RWPE2 (cell line): ENCODE results near the gene HDAC1.

Experiments used
- ATAC-seq: fragments of 200-7000 bp; cut with Tn5 transposase; 3 replicates; pipeline ENCODE4 v1.9.1; 2021; ENCODE audit warnings: low read depth
- DNase-seq: peaks from one replicate; pipeline ENCODE4 v3.0.0-alpha.2; 2020; ENCODE audit warnings: low spot score
- H3K27ac ChIP-seq: fragments of 450-650 bp; 2 replicates; pipeline ENCODE4 v1.5.1; 2017; ENCODE audit warnings: mild to moderate bottlenecking; ENCODE audit not compliant: poor library complexity, severe bottlenecking
- H3K27me3 ChIP-seq: fragments of 250-450 bp; sonication (Bioruptor Pico); 2 replicates; pipeline ENCODE4 v1.5.1; 2021; ENCODE audit warnings: mild to moderate bottlenecking, moderate library complexity; ENCODE audit not compliant: insufficient read depth, poor library complexity, severe bottlenecking
- H3K36me3 ChIP-seq: fragments of 250-450 bp; sonication (Bioruptor Pico); 2 replicates; pipeline ENCODE4 v1.5.1; 2020; ENCODE audit warnings: low read depth, mild to moderate bottlenecking, moderate library complexity
- H3K4me1 ChIP-seq: fragments of 250-450 bp; sonication (Bioruptor Pico); 2 replicates; pipeline ENCODE4 v1.5.1; 2021; ENCODE audit warnings: mild to moderate bottlenecking, moderate library complexity; ENCODE audit not compliant: insufficient read depth, poor library complexity, severe bottlenecking
- H3K4me3 ChIP-seq: fragments of 250-450 bp; sonication (Bioruptor Pico); 2 replicates; pipeline ENCODE4 v1.5.1; 2021; ENCODE audit warnings: mild to moderate bottlenecking, moderate library complexity; ENCODE audit not compliant: severe bottlenecking
- H3K9me3 ChIP-seq: fragments of 250-450 bp; sonication (Bioruptor Pico); 2 replicates; pipeline ENCODE4 v1.5.1; 2021; ENCODE audit warnings: mild to moderate bottlenecking, moderate library complexity; ENCODE audit not compliant: severe bottlenecking
- CTCF ChIP-seq: fragments of 450-650 bp; IDR thresholded peaks from one replicate; pipeline ENCODE4 v1.5.1; 2017; ENCODE audit warnings: mild to moderate bottlenecking, moderate library complexity; ENCODE audit not compliant: poor library complexity, severe bottlenecking

Gene HDAC1

GRCh38 chr1:32361308-32361673, 69.4 kb downstream of the HDAC1 start:
- DNase-seq, result no peak

GRCh38 chr1:32361674-32362473, 70.0 kb downstream of the HDAC1 start:
- Histone ChIP-seq H3K4me1 (no peaks in the 10 kb centered on the region), H3K4me3 (peak overlapping the region; percentile 33), H3K9me3 (no peaks in the 10 kb centered on the region), H3K36me3 (0 out of 2 replicates have a peak, but pooled peaks cover under 1% of the 10 kb centered on the region), H3K27me3 (no peaks in the 10 kb centered on the region), H3K27ac (no peak overlapping the region)
- peak; percentile 46 for TF ChIP-seq CTCF
- ATAC-seq, result peak; percentile 60
- no peak for DNase-seq

More at GRCh38 chr1:32361308-32361673, 69.4 kb downstream of the HDAC1 start:
- no peaks in the 10 kb centered on the region for H3K4me1 ChIP-seq
- no peak overlapping the region for H3K27ac ChIP-seq
- H3K27me3 ChIP-seq, result no peaks in the 10 kb centered on the region
- no peak for TF ChIP-seq CTCF
- no peak for ATAC-seq
- no peaks in the 10 kb centered on the region for H3K9me3 ChIP-seq
- H3K36me3 ChIP-seq, result no peaks in the 10 kb centered on the region
- H3K4me3 ChIP-seq, result no peak overlapping the region

- Histone ChIP-seq H3K9me3 (no peaks in the 10 kb centered on the region), H3K27me3 (no peaks in the 10 kb centered on the region), H3K36me3 (0 out of 2 replicates have a peak, but pooled peaks cover 7% of the 10 kb centered on the region), H3K27ac (no peak within 1 kb of the TSS), H3K4me1 (no peaks in the 10 kb centered on the region), H3K4me3 (peak within 1 kb of the TSS; percentile 33)
- TF ChIP-seq CTCF, result no peak
- ATAC-seq, result no peak
- DNase-seq, result no peak
These were observed 70.8 kb downstream of the HDAC1 start, which contains the start of the genes FAM229A and TSSK3 for GRCh38 chr1:32362474-32363313. Gene FAM229A, minus strand, starts transcription at chr1:32362485. Its CDS starts 394 bp downstream, at chr1:32362091. Gene TSSK3, plus strand, starts transcription at chr1:32362539. Its CDS starts 163 bp downstream, at chr1:32362702.

GRCh38 chr1:32363713-32364112, 71.8 kb downstream of the HDAC1 start:
- Histone ChIP-seq H3K27me3 (no peaks in the 10 kb centered on the region), H3K4me3 (no peak overlapping the region), H3K4me1 (no peaks in the 10 kb centered on the region), H3K36me3 (0 out of 2 replicates have a peak, but pooled peaks cover 8% of the 10 kb centered on the region), H3K27ac (no peak overlapping the region), H3K9me3 (no peaks in the 10 kb centered on the region)
- no peak for TF ChIP-seq CTCF
- no peak for ATAC-seq
- no peak for DNase-seq
